Gastrocnemius medialis (tissue), 4 donors: ENCODE measurements around the gene WDR45B. TPM values are rescaled to one million over a fixed set of nuclear protein-coding genes. Genes with fewer than 3 reads are reported as not detected.

Source experiments
- ATAC-seq, 2 donors: fragments of 150-250 bp; one replicate each; pipeline ENCODE4 v1.9.1; 2016
- DNase-seq, 2 donors: peaks; one replicate each; pipeline ENCODE4 v3.0.0-alpha.2; 2019
- H3K27ac ChIP-seq, 4 donors: fragments of 200-600 bp; sonication (generic); 1 replicate in 1 of 4; 2 replicates in 3 of 4; pipeline ENCODE4 v1.5.1; 2016 to 2018; ENCODE audit warnings: mild to moderate bottlenecking in 2 of 4, moderate library complexity in 1 of 4
- H3K27me3 ChIP-seq, 3 donors: fragments of 200-600 bp; sonication (generic) in 2 of 3; 1 replicate in 1 of 3; 2 replicates in 2 of 3; pipeline versions ENCODE4 v1.5.1 to v1.6.0; 2016 to 2019; ENCODE audit warnings: mild to moderate bottlenecking in 1 of 3, moderate library complexity in 1 of 3
- H3K36me3 ChIP-seq, 2 donors: fragments of 200-600 bp; sonication (generic) in 1 of 2; one replicate each; pipeline ENCODE4 v1.5.1; 2017 to 2018
- H3K4me1 ChIP-seq, 2 donors: fragments of 200-600 bp; sonication (generic) in 1 of 2; one replicate each; pipeline ENCODE4 v1.5.1; 2016 to 2017; ENCODE audit warnings: mild to moderate bottlenecking in 2 of 2
- H3K4me3 ChIP-seq, 4 donors: fragments of 200-600 bp; sonication (generic) in 3 of 4; 1 replicate in 1 of 4; 2 replicates in 3 of 4; pipeline ENCODE4 v1.5.1; 2016 to 2019; ENCODE audit warnings: mild to moderate bottlenecking in 2 of 4
- H3K9me3 ChIP-seq, 3 donors: fragments of 200-600 bp; sonication (generic) in 2 of 3; 1 replicate in 1 of 3; 2 replicates in 2 of 3; pipeline ENCODE4 v1.5.1; 2016 to 2019
- CTCF ChIP-seq, 5 experiments: fragments of 450-650 bp in 3 of 5; fragments of 200-600 bp in 2 of 5; sonication (generic) in 2 of 5; IDR thresholded peaks in 4 of 5; conservative IDR thresholded peaks in 1 of 5; 1 replicate in 4 of 5; 2 replicates in 1 of 5; pipeline ENCODE4 v1.5.1; 2016 to 2019; ENCODE audit warnings: antibody characterized with exemption in 5 of 5, mild to moderate bottlenecking in 3 of 5, moderate library complexity in 3 of 5
- POLR2A ChIP-seq, 2 donors: fragments of 450-650 bp; IDR thresholded peaks; one replicate each; pipeline ENCODE4 v1.6.1; 2017; ENCODE audit warnings: antibody characterized with exemption in 2 of 2, mild to moderate bottlenecking in 2 of 2, moderate library complexity in 2 of 2
- in situ Hi-C, 4 donors: fragments of 200-750 bp; cut with MboI; loops; one replicate each; pipeline versions ENCODE4 v1.15.0 to v1.8.0; 2017; ENCODE audit warnings: low sequenced_read_pairs in 4 of 4
- intact Hi-C: fragments of 100-400 bp; cut with DNase I; formaldehyde crosslinking; loops from one replicate; pipeline ENCODE4 v1.15.1; 2023; ENCODE audit warnings: low total_unique reads
- total RNA-seq, 4 donors: library from RNA; depleted of rRNA; stranded (reverse); fragments of >200 nt; gene quantifications; one replicate each; pipeline versions ENCODE4 v1.1.0 to v1.2.3, GENCODE V29; 2016

WDR45B gene
- total RNA-seq, 4 donors from 2014 or later: 28.0 to 39.2 (median 34.8) TPM

- intact Hi-C loops (no loop called here), in situ Hi-C loops (no loop called here)
- Histone ChIP-seq H3K9me3 (no peaks in the 10 kb centered on the region), H3K4me3 (peak overlapping the region in 1 of 4 donors; percentile 18), H3K36me3 (peaks cover 0 to 37% of the 10 kb centered on the region in 2 donors), H3K27me3 (no peaks in the 10 kb centered on the region), H3K4me1 (peaks cover 7 to 8% of the 10 kb centered on the region in 2 donors), H3K27ac (peak overlapping the region in 3 of 4 donors; percentile 44 to 59 (median 56))
- ATAC-seq (peak; percentile 61 to 63), DNase-seq (peak; percentile 49 to 68)
- TF ChIP-seq CTCF (IDR thresholded peaks at IDR 0.05 in 4 of 5, conservative IDR thresholded peaks at IDR 0.05 in 1 of 5) (no peak), POLR2A (IDR thresholded peaks at IDR 0.05) (peak in 1 of 2 donors; percentile 24)
Observed at GRCh38 chr17:82603981-82604448, 44.2 kb downstream of the WDR45B start.

DNA sequence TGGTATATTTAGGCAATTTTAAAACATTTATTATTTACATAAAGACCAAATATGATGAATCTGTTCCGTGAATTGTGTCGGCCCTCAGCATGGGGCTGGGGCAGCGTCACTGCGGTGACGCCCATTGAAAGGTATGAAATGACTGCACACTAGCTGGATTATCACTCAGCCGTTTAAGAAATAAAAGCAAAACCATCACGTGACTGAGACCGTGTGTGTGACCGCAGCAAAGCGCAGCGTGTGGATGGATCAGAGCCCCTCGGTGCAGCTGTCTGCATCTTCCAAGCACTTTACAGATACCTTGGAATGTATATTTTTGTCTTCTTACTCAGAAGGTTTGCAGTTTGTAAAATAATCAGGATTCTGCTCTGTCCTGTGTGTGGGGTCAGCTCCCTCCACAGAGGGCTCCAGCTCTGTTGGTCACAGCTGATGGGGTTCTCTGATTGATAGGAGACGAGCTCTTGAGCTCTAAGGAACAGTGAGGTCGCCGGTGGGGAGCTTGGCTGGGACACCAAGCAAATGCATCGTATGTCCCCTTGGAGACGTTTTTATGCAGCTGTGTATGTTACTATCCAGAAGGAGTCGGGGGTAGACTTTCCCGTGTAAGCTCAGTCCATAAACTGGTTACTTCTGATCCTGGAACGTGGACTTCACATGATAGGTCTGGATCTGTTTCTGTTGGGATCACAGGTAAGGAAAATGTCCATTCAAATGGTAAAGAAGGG lies 45.1 kb downstream of the WDR45B start:
- H3K4me3 ChIP-seq: no peak overlapping the region
- peak overlapping the region in 1 of 4 donors; percentile 56 for H3K27ac ChIP-seq
- intact Hi-C loops (no loop called here), in situ Hi-C loops (no loop called here)
- no peaks in the 10 kb centered on the region for H3K27me3 ChIP-seq
- peaks cover 7 to 17% of the 10 kb centered on the region in 2 donors for H3K4me1 ChIP-seq
- DNase-seq: no peak
- H3K9me3 ChIP-seq: no peaks in the 10 kb centered on the region
- no peak for TF ChIP-seq POLR2A (IDR thresholded peaks at IDR 0.05)
- TF ChIP-seq CTCF (IDR thresholded peaks at IDR 0.05 in 4 of 5, conservative IDR thresholded peaks at IDR 0.05 in 1 of 5): no peak
- peaks cover 0 to 37% of the 10 kb centered on the region in 2 donors for H3K36me3 ChIP-seq
- ATAC-seq: no peak

- H3K27me3 ChIP-seq: no peaks in the 10 kb centered on the region
- intact Hi-C loops: no loop called here
- H3K9me3 ChIP-seq: no peaks in the 10 kb centered on the region
- peak overlapping the region in 3 of 4 donors; percentile 3 to 25 (median 15) for H3K27ac ChIP-seq
- peaks cover 7 to 18% of the 10 kb centered on the region in 2 donors for H3K4me1 ChIP-seq
- ATAC-seq (no peak), DNase-seq (no peak)
- no peak for TF ChIP-seq CTCF (IDR thresholded peaks at IDR 0.05 in 4 of 5, conservative IDR thresholded peaks at IDR 0.05 in 1 of 5)
- no peak for TF ChIP-seq POLR2A (IDR thresholded peaks at IDR 0.05)
- in situ Hi-C loops: no loop called here
- H3K36me3 ChIP-seq: peaks cover 0 to 37% of the 10 kb centered on the region in 2 donors
- H3K4me3 ChIP-seq: no peak overlapping the region
Observed at GRCh38 chr17:82602487-82602886, 45.8 kb downstream of the WDR45B start.

GRCh38 chr17:82601447-82602000 lies 46.7 kb downstream of the WDR45B start:
- in situ Hi-C loops: no loop called here
- peaks cover 7 to 18% of the 10 kb centered on the region in 2 donors for H3K4me1 ChIP-seq
- DNase-seq (no peak), ATAC-seq (no peak)
- no peaks in the 10 kb centered on the region for H3K9me3 ChIP-seq
- H3K27ac ChIP-seq: peak overlapping the region in 3 of 4 donors; percentile 4 to 57 (median 45)
- no peak overlapping the region for H3K4me3 ChIP-seq
- intact Hi-C loops: no loop called here
- H3K27me3 ChIP-seq: no peaks in the 10 kb centered on the region
- H3K36me3 ChIP-seq: peaks cover 0 to 37% of the 10 kb centered on the region in 2 donors
- TF ChIP-seq POLR2A (IDR thresholded peaks at IDR 0.05) (no peak), CTCF (IDR thresholded peaks at IDR 0.05 in 4 of 5, conservative IDR thresholded peaks at IDR 0.05 in 1 of 5) (no peak)
